Skeletal muscle cell (primary cell): Measurements from ENCODE around the gene DNAJC5G.

Experiments
- DNase-seq: peaks from one replicate; pipeline ENCODE4 v3.0.0-alpha.2; 2010; ENCODE audit warnings: low read depth
- H3K4me3 ChIP-seq: 2 replicates; pipeline ENCODE4 v1.5.1; 2011; ENCODE audit warnings: low read depth, mild to moderate bottlenecking, control low read depth, low read length, moderate library complexity

The DNAJC5G gene

GRCh38 chr2:27275211-27276150 lies at the start of gene DNAJC5G:
DNAJC5G (plus strand) TSS chr2:27275433; CDS start chr2:27276729, 1,296 bp downstream.
- no peak for DNase-seq
- no peak within 1 kb of the TSS for H3K4me3 ChIP-seq

GRCh38 chr2:27225526-27225925 lies 49.7 kb upstream of the DNAJC5G start:
- no peak for DNase-seq
- H3K4me3 ChIP-seq = no peak overlapping the region

- DNase-seq = no peak
- H3K4me3 ChIP-seq = no peak overlapping the region
Measured at GRCh38 chr2:27227501-27227900, 47.7 kb upstream of the DNAJC5G start.

GRCh38 chr2:27231921-27232320 lies 43.3 kb upstream of the DNAJC5G start:
- no peak for DNase-seq
- no peak overlapping the region for H3K4me3 ChIP-seq

GRCh38 chr2:27233341-27233740 lies 41.9 kb upstream of the DNAJC5G start:
- H3K4me3 ChIP-seq = no peak overlapping the region
- no peak for DNase-seq

- no peak overlapping the region for H3K4me3 ChIP-seq
- no peak for DNase-seq
Measured at GRCh38 chr2:27236136-27236535, 39.1 kb upstream of the DNAJC5G start.

- no peak overlapping the region for H3K4me3 ChIP-seq
- DNase-seq = no peak
Measured at GRCh38 chr2:27236626-27237025, 38.6 kb upstream of the DNAJC5G start.

GRCh38 chr2:27237341-27237945 lies 37.8 kb upstream of the DNAJC5G start:
- H3K4me3 ChIP-seq = no peak overlapping the region
- DNase-seq = no peak

- no peak for DNase-seq
Measured at GRCh38 chr2:27238976-27239375, 36.3 kb upstream of the DNAJC5G start.

GRCh38 chr2:27240406-27240805 lies 34.8 kb upstream of the DNAJC5G start:
- DNase-seq = no peak
- no peak overlapping the region for H3K4me3 ChIP-seq

More at GRCh38 chr2:27238976-27239375, 36.3 kb upstream of the DNAJC5G start:
- no peak overlapping the region for H3K4me3 ChIP-seq

- no peak for DNase-seq
- H3K4me3 ChIP-seq = no peak overlapping the region
Measured at GRCh38 chr2:27241761-27242613, 33.2 kb upstream of the DNAJC5G start.

- H3K4me3 ChIP-seq = no peak overlapping the region
- no peak for DNase-seq
Measured at GRCh38 chr2:27242614-27242951, 32.6 kb upstream of the DNAJC5G start.

- DNase-seq = no peak
- no peak overlapping the region for H3K4me3 ChIP-seq
Measured at GRCh38 chr2:27243391-27244130, 31.7 kb upstream of the DNAJC5G start.

- H3K4me3 ChIP-seq = no peak overlapping the region
- DNase-seq = no peak
Measured at GRCh38 chr2:27245116-27245515, 30.1 kb upstream of the DNAJC5G start.

- H3K4me3 ChIP-seq = no peak overlapping the region
- DNase-seq = no peak
Measured at GRCh38 chr2:27245626-27246025, 29.6 kb upstream of the DNAJC5G start.

- DNase-seq = no peak
Measured at GRCh38 chr2:27247893-27248292, 27.3 kb upstream of the DNAJC5G start.

GRCh38 chr2:27249159-27249890 lies 25.9 kb upstream of the DNAJC5G start:
- H3K4me3 ChIP-seq = no peak overlapping the region
- no peak for DNase-seq

More at GRCh38 chr2:27247893-27248292, 27.3 kb upstream of the DNAJC5G start:
- no peak overlapping the region for H3K4me3 ChIP-seq

GRCh38 chr2:27249891-27250651 lies 25.2 kb upstream of the DNAJC5G start:
- no peak overlapping the region for H3K4me3 ChIP-seq
- DNase-seq = no peak
